ENCODE measurements around the gene GAMT. TPM values are rescaled to one million over a fixed set of nuclear protein-coding genes. Genes with fewer than 3 reads are reported as not detected.

GAMT gene
- total RNA-seq, 1 experiment from 2014 or later, result 27.7 TPM

DNA sequence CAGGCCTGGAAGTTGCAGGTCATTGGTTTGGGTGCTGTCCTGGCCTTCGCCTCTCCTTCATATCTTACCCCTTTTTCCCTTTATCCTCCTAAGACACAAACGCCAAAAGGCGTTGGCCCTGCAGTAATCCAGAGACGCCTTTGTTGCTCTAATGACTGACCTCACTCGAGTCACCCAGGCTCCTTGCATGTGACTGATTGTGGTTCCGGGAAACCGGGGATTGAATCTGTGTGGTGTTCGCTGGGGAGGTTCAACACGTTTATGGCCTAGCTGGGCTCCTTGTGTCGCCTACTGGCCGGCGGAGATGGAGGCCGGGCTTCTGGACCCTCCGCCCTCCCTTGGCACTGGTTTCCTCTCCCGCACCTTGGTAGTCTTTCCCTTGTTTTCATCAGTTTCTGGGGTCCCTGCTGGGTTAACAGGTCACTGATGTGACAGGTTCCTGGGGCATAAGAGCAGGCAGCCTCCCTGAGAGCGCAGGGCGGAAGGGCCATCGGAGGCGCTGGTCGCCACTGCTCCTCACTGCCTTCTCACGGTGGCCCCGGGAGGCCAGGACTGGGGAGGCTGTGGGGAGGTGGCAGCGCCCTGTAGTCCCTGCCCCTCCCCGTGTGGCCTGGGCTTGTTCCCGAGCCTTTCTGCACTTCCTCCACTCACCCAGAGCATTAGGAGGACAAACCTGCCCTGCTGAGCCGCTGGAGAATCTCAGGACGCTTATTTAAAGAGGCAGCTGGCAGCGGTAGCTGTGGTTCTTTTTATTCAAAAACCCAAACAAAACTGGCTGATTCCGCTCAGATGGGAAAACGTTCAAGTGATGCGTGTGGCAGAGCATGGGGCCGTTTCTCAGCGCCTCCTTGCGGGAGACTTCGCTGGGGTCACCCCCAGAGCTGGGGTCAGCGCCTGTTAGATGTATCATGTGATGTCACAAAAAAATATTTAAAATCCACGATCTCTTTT, 35.7 kb downstream of the GAMT start:
- DNase-seq (ENCODE audit: low spot score) (no peak), ATAC-seq (no peak)
- TF ChIP-seq JUN (CRISPR knock-in tag; IDR thresholded peaks at IDR 0.05) (no peak), ZNF423 (CRISPR knock-in tag; IDR thresholded peaks at IDR 0.05) (no peak), PRRX2 (CRISPR knock-in tag; IDR thresholded peaks at IDR 0.05) (no peak), ZNF138 (CRISPR knock-in tag; conservative IDR thresholded peaks at IDR 0.05) (no peak), ATF2 (CRISPR knock-in tag; IDR thresholded peaks at IDR 0.05; ENCODE audit: borderline replicate concordance, low read depth) (no peak), TP53 (CRISPR knock-in tag; IDR thresholded peaks at IDR 0.05) (no peak), SOX15 (CRISPR knock-in tag; IDR thresholded peaks at IDR 0.05) (no peak), RELA (CRISPR knock-in tag; IDR thresholded peaks at IDR 0.05; ENCODE audit: borderline replicate concordance) (no peak), ZNF671 (CRISPR knock-in tag; IDR thresholded peaks at IDR 0.05) (no peak), SP1 (CRISPR knock-in tag; conservative IDR thresholded peaks at IDR 0.05) (no peak), CBFB (CRISPR knock-in tag; IDR thresholded peaks at IDR 0.05; ENCODE audit: low read depth) (no peak), ZNF512 (CRISPR knock-in tag; IDR thresholded peaks at IDR 0.05; ENCODE audit: borderline replicate concordance) (no peak), ATF3 (CRISPR knock-in tag; conservative IDR thresholded peaks at IDR 0.05) (no peak), CDX4 (CRISPR knock-in tag; IDR thresholded peaks at IDR 0.05; ENCODE audit: borderline replicate concordance) (no peak), TEAD4 (CRISPR knock-in tag; IDR thresholded peaks at IDR 0.05) (no peak), ZNF121 (CRISPR knock-in tag; IDR thresholded peaks at IDR 0.05) (no peak)
- TF ChIP-seq, protein P1, sequence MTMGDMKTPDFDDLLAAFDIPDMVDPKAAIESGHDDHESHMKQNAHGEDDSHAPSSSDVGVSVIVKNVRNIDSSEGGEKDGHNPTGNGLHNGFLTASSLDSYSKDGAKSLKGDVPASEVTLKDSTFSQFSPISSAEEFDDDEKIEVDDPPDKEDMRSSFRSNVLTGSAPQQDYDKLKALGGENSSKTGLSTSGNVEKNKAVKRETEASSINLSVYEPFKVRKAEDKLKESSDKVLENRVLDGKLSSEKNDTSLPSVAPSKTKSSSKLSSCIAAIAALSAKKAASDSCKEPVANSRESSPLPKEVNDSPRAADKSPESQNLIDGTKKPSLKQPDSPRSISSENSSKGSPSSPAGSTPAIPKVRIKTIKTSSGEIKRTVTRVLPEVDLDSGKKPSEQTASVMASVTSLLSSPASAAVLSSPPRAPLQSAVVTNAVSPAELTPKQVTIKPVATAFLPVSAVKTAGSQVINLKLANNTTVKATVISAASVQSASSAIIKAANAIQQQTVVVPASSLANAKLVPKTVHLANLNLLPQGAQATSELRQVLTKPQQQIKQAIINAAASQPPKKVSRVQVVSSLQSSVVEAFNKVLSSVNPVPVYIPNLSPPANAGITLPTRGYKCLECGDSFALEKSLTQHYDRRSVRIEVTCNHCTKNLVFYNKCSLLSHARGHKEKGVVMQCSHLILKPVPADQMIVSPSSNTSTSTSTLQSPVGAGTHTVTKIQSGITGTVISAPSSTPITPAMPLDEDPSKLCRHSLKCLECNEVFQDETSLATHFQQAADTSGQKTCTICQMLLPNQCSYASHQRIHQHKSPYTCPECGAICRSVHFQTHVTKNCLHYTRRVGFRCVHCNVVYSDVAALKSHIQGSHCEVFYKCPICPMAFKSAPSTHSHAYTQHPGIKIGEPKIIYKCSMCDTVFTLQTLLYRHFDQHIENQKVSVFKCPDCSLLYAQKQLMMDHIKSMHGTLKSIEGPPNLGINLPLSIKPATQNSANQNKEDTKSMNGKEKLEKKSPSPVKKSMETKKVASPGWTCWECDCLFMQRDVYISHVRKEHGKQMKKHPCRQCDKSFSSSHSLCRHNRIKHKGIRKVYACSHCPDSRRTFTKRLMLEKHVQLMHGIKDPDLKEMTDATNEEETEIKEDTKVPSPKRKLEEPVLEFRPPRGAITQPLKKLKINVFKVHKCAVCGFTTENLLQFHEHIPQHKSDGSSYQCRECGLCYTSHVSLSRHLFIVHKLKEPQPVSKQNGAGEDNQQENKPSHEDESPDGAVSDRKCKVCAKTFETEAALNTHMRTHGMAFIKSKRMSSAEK (CRISPR knock-in tag; IDR thresholded peaks at IDR 0.05; ENCODE audit: borderline replicate concordance), result no peak
- TF ChIP-seq, protein P2, sequence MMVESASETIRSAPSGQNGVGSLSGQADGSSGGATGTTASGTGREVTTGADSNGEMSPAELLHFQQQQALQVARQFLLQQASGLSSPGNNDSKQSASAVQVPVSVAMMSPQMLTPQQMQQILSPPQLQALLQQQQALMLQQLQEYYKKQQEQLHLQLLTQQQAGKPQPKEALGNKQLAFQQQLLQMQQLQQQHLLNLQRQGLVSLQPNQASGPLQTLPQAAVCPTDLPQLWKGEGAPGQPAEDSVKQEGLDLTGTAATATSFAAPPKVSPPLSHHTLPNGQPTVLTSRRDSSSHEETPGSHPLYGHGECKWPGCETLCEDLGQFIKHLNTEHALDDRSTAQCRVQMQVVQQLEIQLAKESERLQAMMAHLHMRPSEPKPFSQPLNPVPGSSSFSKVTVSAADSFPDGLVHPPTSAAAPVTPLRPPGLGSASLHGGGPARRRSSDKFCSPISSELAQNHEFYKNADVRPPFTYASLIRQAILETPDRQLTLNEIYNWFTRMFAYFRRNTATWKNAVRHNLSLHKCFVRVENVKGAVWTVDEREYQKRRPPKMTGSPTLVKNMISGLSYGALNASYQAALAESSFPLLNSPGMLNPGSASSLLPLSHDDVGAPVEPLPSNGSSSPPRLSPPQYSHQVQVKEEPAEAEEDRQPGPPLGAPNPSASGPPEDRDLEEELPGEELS (CRISPR knock-in tag; IDR thresholded peaks at IDR 0.05), result no peak
- ChIA-PET POLR2A (no interaction called here), CTCF (no interaction called here)
- Mint-ChIP-seq H3K36me3 (peaks cover 48% of the 10 kb centered on the region), H3K4me1 (no peaks in the 10 kb centered on the region; the same call in 1 of the 2 replicates), H3K4me3 (no peak overlapping the region), H3K9me3 (no peaks in the 10 kb centered on the region), H3K27me3 (ENCODE audit: low read depth) (no peaks in the 10 kb centered on the region), H3K27ac (peak overlapping the region; percentile 81)
